Liver (tissue), 9 donors: ENCODE data around the gene FUT7. TPM values are rescaled to one million over a fixed set of nuclear protein-coding genes. Genes with fewer than 3 reads are reported as not detected.
A peak's percentile ranks its signal among the peaks of the same experiment; 100 is the strongest.

ENCODE experiments used
- DNase-seq: peaks from one replicate; pipeline ENCODE4 v3.0.0-alpha.2; 2017; ENCODE audit warnings: low spot score
- H3K27ac ChIP-seq, 2 donors: one replicate each; pipeline ENCODE4 v1.7.0; 2013; ENCODE audit warnings: inconsistent platforms in 2 of 2, low read length in 2 of 2, control low read depth in 1 of 2, low read depth in 1 of 2, mild to moderate bottlenecking in 1 of 2
- H3K27me3 ChIP-seq, 4 donors: one replicate each; pipeline versions ENCODE4 v1.6.1 to v1.7.0; 2013; ENCODE audit warnings: low read length in 3 of 4, inconsistent platforms in 1 of 4, mild to moderate bottlenecking in 1 of 4, moderate library complexity in 1 of 4; ENCODE audit not compliant: control insufficient read depth in 4 of 4, insufficient read depth in 4 of 4
- H3K36me3 ChIP-seq, 4 donors: one replicate each; pipeline versions ENCODE4 v1.6.1 to v1.7.0; 2013; ENCODE audit warnings: low read length in 3 of 4, mild to moderate bottlenecking in 3 of 4, low read depth in 1 of 4, moderate library complexity in 1 of 4; ENCODE audit not compliant: control insufficient read depth in 4 of 4, insufficient read depth in 3 of 4
- H3K4me1 ChIP-seq, 4 donors: one replicate each; pipeline versions ENCODE4 v1.6.1 to v1.7.0; 2013; ENCODE audit warnings: low read length in 3 of 4, mild to moderate bottlenecking in 3 of 4, moderate library complexity in 1 of 4; ENCODE audit not compliant: control insufficient read depth in 4 of 4, insufficient read depth in 4 of 4
- H3K4me3 ChIP-seq, 3 donors: one replicate each; pipeline versions ENCODE4 v1.6.1 to v1.7.0; 2013; ENCODE audit warnings: low read length in 3 of 3, control low read depth in 1 of 3, low read depth in 1 of 3, mild to moderate bottlenecking in 1 of 3
- H3K9ac ChIP-seq, 2 donors: one replicate each; pipeline ENCODE4 v1.7.0; 2013; ENCODE audit warnings: low read length in 2 of 2, mild to moderate bottlenecking in 2 of 2, moderate library complexity in 2 of 2, control low read depth in 1 of 2, low read depth in 1 of 2
- H3K9me3 ChIP-seq, 4 donors: one replicate each; pipeline versions ENCODE4 v1.6.1 to v1.7.0; 2013; ENCODE audit warnings: low read length in 3 of 4; ENCODE audit not compliant: control insufficient read depth in 4 of 4
- ATF3 ChIP-seq: IDR thresholded peaks from 2 replicates; pipeline ENCODE4 v1.6.1; 2016; ENCODE audit warnings: antibody characterized with exemption
- CTCF ChIP-seq: fragments of 150-350 bp; IDR thresholded peaks from 2 replicates; pipeline ENCODE4 v1.5.1; 2017; ENCODE audit warnings: improper control_type of control experiment, low read depth, low read length; ENCODE audit not compliant: missing input control
- EGR1 ChIP-seq, 2 donors: IDR thresholded peaks; 2 replicates each; pipeline ENCODE4 v1.6.1; 2016 to 2018; ENCODE audit warnings: antibody characterized with exemption in 2 of 2, low read depth in 2 of 2
- FOXA2 ChIP-seq: IDR thresholded peaks from 2 replicates; pipeline ENCODE4 v1.6.1; 2016; ENCODE audit warnings: antibody characterized with exemption
- GABPA ChIP-seq, 2 donors: IDR thresholded peaks in 1 of 2; conservative IDR thresholded peaks in 1 of 2; 2 replicates each; pipeline ENCODE4 v1.6.1; 2016; ENCODE audit warnings: antibody characterized with exemption in 2 of 2, mild to moderate bottlenecking in 1 of 2, moderate library complexity in 1 of 2
- JUND ChIP-seq, 2 donors: IDR thresholded peaks; 2 replicates each; pipeline ENCODE4 v1.6.1; 2016; ENCODE audit warnings: antibody characterized with exemption in 2 of 2
- MAX ChIP-seq: IDR thresholded peaks from 2 replicates; pipeline ENCODE4 v1.6.1; 2016; ENCODE audit warnings: antibody characterized with exemption
- NR2F2 ChIP-seq: IDR thresholded peaks from 2 replicates; pipeline ENCODE4 v1.6.1; 2016; ENCODE audit warnings: antibody characterized with exemption
- RAD21 ChIP-seq, 2 donors: IDR thresholded peaks; 2 replicates each; pipeline ENCODE4 v1.6.1; 2016; ENCODE audit warnings: antibody characterized with exemption in 2 of 2, mild to moderate bottlenecking in 2 of 2
- REST ChIP-seq: IDR thresholded peaks from 2 replicates; pipeline ENCODE4 v1.6.1; 2016; ENCODE audit warnings: antibody characterized with exemption, mild to moderate bottlenecking
- RXRA ChIP-seq, 2 donors: IDR thresholded peaks; 2 replicates each; pipeline ENCODE4 v1.6.1; 2017 to 2018; ENCODE audit warnings: antibody characterized with exemption in 2 of 2, mild to moderate bottlenecking in 1 of 2
- TAF1 ChIP-seq: conservative IDR thresholded peaks from 2 replicates; pipeline ENCODE4 v1.6.1; 2016; ENCODE audit warnings: antibody characterized with exemption, mild to moderate bottlenecking
- YY1 ChIP-seq: IDR thresholded peaks from 2 replicates; pipeline ENCODE4 v1.6.1; 2016; ENCODE audit warnings: antibody characterized with exemption, mild to moderate bottlenecking
- WGBS: extraction: QIAGEN DNeasy Blood & Tissue Kit; methylation state at CpG from one replicate; pipeline ENCODE4 v1.1.7; 2013; 5-methylcytosine and 5-hydroxymethylcytosine counted together
- polyA plus RNA-seq, 2 donors: library from polyadenylated mRNA; stranded (reverse) in 1 of 2; unstranded in 1 of 2; fragments of 200-250 nt in 1 of 2; fragments of >200 nt in 1 of 2; fragmentation: Nextera tagmentation in 1 of 2; extraction: Ambion mirVana in 1 of 2; gene quantifications; one replicate each; pipeline versions ENCODE4 v1.2.1 to v1.2.3, GENCODE V29; 2013 to 2015
- total RNA-seq, 2 donors: library from RNA; depleted of rRNA; stranded (reverse); fragments of >200 nt; gene quantifications; one replicate each; pipeline ENCODE4 v1.2.3, GENCODE V29; 2014
- donor health status: healthy.
- donor health status: healthy.
- donor health status: healthy.
- donor health status: healthy.
- donor health status: healthy.

FUT7 gene
- total and polyA plus RNA-seq, 4 donors, result 0.14 to 0.67 (median 0.37) TPM; not detected in 1

GRCh38 chr9:137050570-137050969 is 18.7 kb upstream of the FUT7 start:
- Histone ChIP-seq H3K36me3 (no peaks in the 10 kb centered on the region), H3K27ac (no peak overlapping the region), H3K4me3 (no peak overlapping the region), H3K4me1 (peaks cover 13 to 43% (median 20%) of the 10 kb centered on the region in 4 donors), H3K9me3 (no peaks in the 10 kb centered on the region), H3K9ac (no peak overlapping the region), H3K27me3 (peaks cover 0 to 11% (median 8%) of the 10 kb centered on the region in 4 donors)
- WGBS, result 85% methylated on average over 5 of the region's 5 CpGs
- TF ChIP-seq RAD21 (IDR thresholded peaks at IDR 0.05) (no peak), EGR1 (IDR thresholded peaks at IDR 0.05; ENCODE audit: low read depth in 2 of 2) (no peak), REST (no peak), FOXA2 (no peak), RXRA (IDR thresholded peaks at IDR 0.05) (no peak), TAF1 (no peak), GABPA (IDR thresholded peaks at IDR 0.05 in 1 of 2, conservative IDR thresholded peaks at IDR 0.05 in 1 of 2) (no peak)
- DNase-seq, result no peak

GRCh38 chr9:137049544-137050449 is 17.9 kb upstream of the FUT7 start:
- Histone ChIP-seq H3K36me3 (no peaks in the 10 kb centered on the region), H3K9ac (no peak overlapping the region), H3K27ac (no peak overlapping the region), H3K9me3 (no peaks in the 10 kb centered on the region), H3K4me1 (peaks cover 6 to 39% (median 13%) of the 10 kb centered on the region in 4 donors), H3K27me3 (peaks cover 6 to 14% (median 8%) of the 10 kb centered on the region in 4 donors), H3K4me3 (no peak overlapping the region)
- WGBS, result 48% methylated on average over 38 of the region's 38 CpGs
- peak; percentile 68 for DNase-seq
- TF ChIP-seq TAF1, result no peak
- TF ChIP-seq JUND (IDR thresholded peaks at IDR 0.05), result no peak
- peak; percentile 52 to 76 for TF ChIP-seq RAD21 (IDR thresholded peaks at IDR 0.05)
- TF ChIP-seq CTCF, result peak; percentile 56
- TF ChIP-seq NR2F2, result no peak
- TF ChIP-seq YY1, result no peak
- no peak for TF ChIP-seq REST
- no peak for TF ChIP-seq FOXA2
- no peak for TF ChIP-seq ATF3
- TF ChIP-seq GABPA (IDR thresholded peaks at IDR 0.05 in 1 of 2, conservative IDR thresholded peaks at IDR 0.05 in 1 of 2), result no peak
- TF ChIP-seq RXRA (IDR thresholded peaks at IDR 0.05), result no peak
- no peak for TF ChIP-seq MAX
- TF ChIP-seq EGR1 (IDR thresholded peaks at IDR 0.05; ENCODE audit: low read depth in 2 of 2), result no peak
